GM12872 (cell line): Measurements from ENCODE around the gene NEURL1B.

Experiments
- CTCF ChIP-seq: IDR thresholded peaks from 3 replicates; pipeline ENCODE4 v1.5.1; 2011; ENCODE audit warnings: low read depth, mild to moderate bottlenecking, low read length, moderate library complexity; ENCODE audit not compliant: insufficient read depth

The NEURL1B gene

GRCh38 chr5:172735141-172735831 is 94.2 kb downstream of the NEURL1B start:
- no peak for TF ChIP-seq CTCF

DNA sequence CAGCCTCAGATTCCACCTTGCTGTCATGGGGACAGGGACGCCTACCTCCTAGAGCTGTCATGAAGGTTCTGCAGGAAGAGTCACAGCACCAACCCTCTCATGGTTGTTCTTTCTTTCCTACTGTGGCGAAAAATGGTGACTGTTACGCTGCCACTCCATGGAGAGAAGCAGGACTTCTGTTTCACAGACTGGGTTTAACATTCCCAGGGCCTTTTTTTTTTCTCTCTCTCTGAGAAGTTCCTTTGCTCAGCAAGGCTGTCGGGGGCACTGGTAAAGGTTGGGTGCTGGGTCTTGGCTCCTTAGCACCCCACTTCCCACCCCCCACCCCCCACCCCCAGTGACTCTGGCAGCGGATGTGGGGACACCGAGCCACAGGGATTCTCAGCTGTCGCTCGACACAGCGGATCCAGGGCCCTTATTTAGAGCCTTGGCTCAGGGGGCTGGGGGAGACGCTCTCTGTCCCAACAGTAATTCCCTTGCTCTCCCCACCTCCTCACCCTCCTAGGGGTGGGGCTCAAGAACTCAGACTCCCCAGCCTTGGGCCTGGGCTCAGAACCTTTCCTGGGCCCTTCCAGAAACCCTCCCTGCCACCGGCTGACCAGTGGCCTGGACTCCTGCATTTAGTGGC is 95.6 kb downstream of the NEURL1B start:
- no peak for TF ChIP-seq CTCF

- no peak for TF ChIP-seq CTCF
Measured at GRCh38 chr5:172739375-172739774, 98.3 kb downstream of the NEURL1B start.

- no peak for TF ChIP-seq CTCF
Measured at GRCh38 chr5:172740428-172741205, 99.6 kb downstream of the NEURL1B start.
